ENCODE results near the gene AMPH.

DNA sequence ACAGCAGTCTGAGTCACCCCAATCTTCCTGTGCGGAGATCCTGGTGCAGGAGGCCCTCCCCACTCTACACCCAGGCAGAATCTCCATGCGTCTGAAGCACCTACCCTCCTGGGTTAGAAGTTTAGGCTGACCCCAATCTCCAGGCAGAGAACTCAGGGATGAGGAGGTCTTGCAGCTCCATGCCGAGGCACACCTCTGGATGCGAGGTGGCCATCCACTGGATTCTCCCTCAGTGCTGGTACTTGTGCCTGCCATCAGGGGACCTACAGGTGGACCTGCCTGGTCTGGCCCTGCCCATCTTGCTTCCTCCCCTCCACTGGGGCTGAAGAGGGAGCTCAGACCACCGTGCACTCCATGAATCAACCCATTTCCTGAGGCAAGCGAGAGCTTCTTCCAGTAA, 28.8 kb upstream of the AMPH start:
- TF ChIP-seq POLR2AphosphoS5 (IDR thresholded peaks at IDR 0.05; ENCODE audit: low read depth, low read length) (no peak), TAF1 (IDR thresholded peaks at IDR 0.05; ENCODE audit: borderline replicate concordance, low read depth, low read length) (no peak), POLR2A (IDR thresholded peaks at IDR 0.05; ENCODE audit: low read depth, low read length) (no peak)

Data from GM12892 (cell line).